HepG2 (cell line): ENCODE measurements around the gene ZNRF3. TPM values are rescaled to one million over a fixed set of nuclear protein-coding genes. Genes with fewer than 3 reads are reported as not detected.

Experiments
- ATAC-seq: fragments of 200-7000 bp; cut with Tn5 transposase; 3 replicates; pipeline ENCODE4 v1.9.1; 2020; ENCODE audit warnings: mild to moderate bottlenecking, moderate library complexity
- BruUV-seq: library from RNA; stranded (reverse); fragments of 400-500 nt; replicated peaks from 2 replicates; lab custom pipeline; 2021; lab: Mats Ljungman, UMichigan
- CTCF ChIA-PET: fragments of 300-600 bp; formaldehyde crosslinking; extraction: SDS; loops from one replicate; lab custom pipeline; 2021; ENCODE audit warnings: low total read pairs, inconsistent platforms, low intra/inter-chr PET ratio; lab: Yijun Ruan, JAX
- POLR2A ChIA-PET: fragments of 350-600 bp; sonication (Branson Sonifier 250); formaldehyde crosslinking; loops from one replicate; lab custom pipeline; 2020; ENCODE audit warnings: antibody characterized with exemption, inconsistent platforms; lab: Yijun Ruan, JAX
- DNase-seq: peaks from one replicate; pipeline ENCODE4 v3.0.0-alpha.2; 2015; ENCODE audit warnings: low spot score
- FAIRE-seq: peaks from 3 replicates; lab custom pipeline; 2011; peaks lifted over from hg19 to GRCh38; lab: Jason Lieb, UNC
- H2AFZ ChIP-seq: one replicate; pipeline ENCODE4 v1.6.1; 2011; ENCODE audit warnings: low read length, inconsistent platforms
- H3K27ac ChIP-seq: fragments of 300-600 bp; 3 replicates; pipeline ENCODE4 v1.8.0; 2011; ENCODE audit warnings: mixed run types, mild to moderate bottlenecking, mixed read lengths, low read length, inconsistent platforms; ENCODE audit not compliant: insufficient read depth; ENCODE audit errors: extremely low read length
- H3K27me3 ChIP-seq, 2 experiments: fragments of 200-600 bp in 1 of 2; 2 replicates in 1 of 2; 3 replicates in 1 of 2; pipeline versions ENCODE4 v1.6.0 to v1.8.0; 2011; ENCODE audit warnings: low read length in 2 of 2, mild to moderate bottlenecking in 2 of 2, moderate library complexity in 2 of 2, inconsistent platforms in 1 of 2; ENCODE audit not compliant: insufficient read depth in 2 of 2, control insufficient read depth in 1 of 2
- H3K36me3 ChIP-seq, 2 experiments: fragments of 200-600 bp in 1 of 2; replicated peaks in 1 of 2; 2 replicates in 1 of 2; 3 replicates in 1 of 2; pipeline versions ENCODE4 v1.5.1 to v1.8.0; 2011; ENCODE audit warnings: low read length in 2 of 2, inconsistent platforms in 1 of 2; ENCODE audit not compliant: insufficient read depth in 2 of 2, control insufficient read depth in 1 of 2
- H3K4me1 ChIP-seq: 2 replicates; pipeline ENCODE4 v1.5.1; 2012; ENCODE audit warnings: low read length, inconsistent platforms; ENCODE audit not compliant: insufficient read depth
- H3K4me2 ChIP-seq: 2 replicates; pipeline ENCODE4 v1.6.0; 2011; ENCODE audit warnings: low read depth, low read length, inconsistent platforms
- H3K4me3 ChIP-seq, 3 experiments: fragments of 200-600 bp in 1 of 3; sonication (generic), shearing (Covaris generic) in 1 of 3; replicated peaks in 1 of 3; 2 replicates each; pipeline ENCODE4 v1.5.1; 2011 to 2016; ENCODE audit warnings: low read length in 3 of 3, inconsistent platforms in 2 of 3, low read depth in 2 of 3, mild to moderate bottlenecking in 2 of 3, control low read depth in 1 of 3, mixed read lengths in 1 of 3; ENCODE audit not compliant: insufficient read depth in 1 of 3
- H3K79me2 ChIP-seq: one replicate; pipeline ENCODE4 v1.6.1; 2011; ENCODE audit warnings: low read length, inconsistent platforms; ENCODE audit not compliant: insufficient read depth
- H3K9ac ChIP-seq: 2 replicates; pipeline ENCODE4 v1.6.0; 2011; ENCODE audit warnings: mild to moderate bottlenecking, low read depth, low read length, inconsistent platforms; ENCODE audit not compliant: insufficient read depth
- H3K9me3 ChIP-seq: 2 replicates; pipeline ENCODE4 v1.5.1; 2012; ENCODE audit warnings: mild to moderate bottlenecking, low read length
- H4K20me1 ChIP-seq: 2 replicates; pipeline ENCODE4 v1.6.0; 2011; ENCODE audit warnings: inconsistent platforms, mild to moderate bottlenecking, low read length, moderate library complexity; ENCODE audit not compliant: insufficient read depth
- CENPT ChIP-seq: sonication (generic); formaldehyde crosslinking; IDR thresholded peaks from 2 replicates; pipeline ENCODE4 v1.8.0; 2022; ENCODE audit warnings: low read depth, mild to moderate bottlenecking, moderate library complexity, missing genetic modification reagents
- EZH2 ChIP-seq: conservative IDR thresholded peaks from 2 replicates; pipeline ENCODE4 v1.6.1; 2012; ENCODE audit warnings: mild to moderate bottlenecking, low read depth, low read length, moderate library complexity
- GZF1 ChIP-seq: sonication (generic); formaldehyde crosslinking; IDR thresholded peaks from 2 replicates; pipeline ENCODE4 v1.5.1; 2020; ENCODE audit warnings: mild to moderate bottlenecking, missing genetic modification reagents
- IKZF4 ChIP-seq: sonication (generic); formaldehyde crosslinking; IDR thresholded peaks from 2 replicates; pipeline ENCODE4 v1.5.1; 2020; ENCODE audit warnings: borderline replicate concordance, mild to moderate bottlenecking, low read depth, missing genetic modification reagents; ENCODE audit errors: not compliant biosample characterization
- IRX3 ChIP-seq: sonication (generic); formaldehyde crosslinking; IDR thresholded peaks from 2 replicates; pipeline ENCODE4 v1.8.1; 2023; ENCODE audit warnings: mild to moderate bottlenecking, low read depth, missing genetic modification reagents, borderline replicate concordance
- NFYB ChIP-seq: sonication (generic); formaldehyde crosslinking; IDR thresholded peaks from 2 replicates; pipeline ENCODE4 v1.4.0; 2020; ENCODE audit warnings: missing genetic modification reagents
- RBAK ChIP-seq: sonication (generic); formaldehyde crosslinking; IDR thresholded peaks from 2 replicates; pipeline ENCODE4 v1.5.1; 2020; ENCODE audit warnings: mild to moderate bottlenecking, missing genetic modification reagents
- SPEN ChIP-seq: sonication (generic); formaldehyde crosslinking; IDR thresholded peaks from 2 replicates; pipeline ENCODE4 v1.5.1; 2020; ENCODE audit warnings: low read depth, mild to moderate bottlenecking, missing genetic modification reagents
- ZMAT5 ChIP-seq: sonication (generic); formaldehyde crosslinking; IDR thresholded peaks from 2 replicates; pipeline ENCODE4 v1.5.0; 2020; ENCODE audit warnings: mild to moderate bottlenecking, low read depth, missing genetic modification reagents, borderline replicate concordance
- ZNF7 ChIP-seq: IDR thresholded peaks from 2 replicates; pipeline ENCODE4 v1.6.1; 2016; ENCODE audit warnings: missing biosample characterization, missing genetic modification reagents
- WGBS: methylation state at CpG from one replicate; pipeline ENCODE4 v1.1.6; 2017; ENCODE audit warnings: low lambda C conversion rate; 5-methylcytosine and 5-hydroxymethylcytosine counted together
- in situ Hi-C: cut with HindIII; loops from 2 replicates; pipeline ENCODE4 v1.10.0; 2017; ENCODE audit warnings: low pct_unique_long_range_greater_than_20kb; ENCODE audit not compliant: extremely low pct_ligation_motif_present
- intact Hi-C: fragments of 100-400 bp; cut with micrococcal nuclease; formaldehyde crosslinking; loops from one replicate; pipeline ENCODE4 v1.10.0; 2022; ENCODE audit not compliant: unreplicated experiment
- polyA plus RNA-seq, 8 experiments: library from polyadenylated mRNA; depleted of rRNA in 3 of 8; stranded (reverse) in 7 of 8; unstranded in 1 of 8; fragments of >200 nt; fragmentation: Illumina TruSeq in 4 of 8; extraction: Trizol in 4 of 8; gene quantifications; 2 replicates each; pipeline versions ENCODE4 v1.2.1 to v1.2.3, GENCODE V29; 2011 to 2016; ENCODE audit warnings: low read depth in 4 of 8, missing spikeins in 1 of 8, mixed read lengths in 1 of 8; ENCODE audit not compliant: insufficient read depth in 1 of 8
- total RNA-seq, 5 experiments: library from RNA; depleted of rRNA; stranded (reverse); fragments of >200 nt; fragmentation: Illumina TruSeq; extraction: Trizol; gene quantifications; 2 replicates each; pipeline ENCODE4 v1.2.3, GENCODE V29; 2016; ENCODE audit warnings: low read depth in 1 of 5
- TF ChIP-seq, protein P1 (sequence below): sonication (generic); formaldehyde crosslinking; IDR thresholded peaks from 2 replicates; pipeline ENCODE4 v1.4.0; 2020; ENCODE audit warnings: missing genetic modification reagents
- TF ChIP-seq, protein P2 (sequence below): IDR thresholded peaks from 2 replicates; pipeline ENCODE4 v1.6.1; 2016; ENCODE audit warnings: missing genetic modification reagents, missing compliant biosample characterization

Gene ZNRF3
- total and polyA plus RNA-seq, 2 of the 13 experiments (the other 11 are each of a cell fraction or from before 2014, with no cell fraction given) = 20.3 to 36.7 TPM

- 89% methylated on average over 3 of the region's 3 CpGs for WGBS
- Histone ChIP-seq H3K4me3 (no peak overlapping the region), H3K27ac (no peak overlapping the region), H3K27me3 (no peaks in the 10 kb centered on the region), H3K4me1 (peaks cover 85% of the 10 kb centered on the region), H2AFZ (no peak overlapping the region), H3K36me3 (peaks cover 5 to 25% of the 10 kb centered on the region in 2 experiments), H3K9me3 (no peaks in the 10 kb centered on the region), H4K20me1 (peaks cover 19% of the 10 kb centered on the region), H3K79me2 (peaks cover 95% of the 10 kb centered on the region), H3K9ac (no peak overlapping the region), H3K4me2 (no peak overlapping the region)
- TF ChIP-seq, protein P1, sequence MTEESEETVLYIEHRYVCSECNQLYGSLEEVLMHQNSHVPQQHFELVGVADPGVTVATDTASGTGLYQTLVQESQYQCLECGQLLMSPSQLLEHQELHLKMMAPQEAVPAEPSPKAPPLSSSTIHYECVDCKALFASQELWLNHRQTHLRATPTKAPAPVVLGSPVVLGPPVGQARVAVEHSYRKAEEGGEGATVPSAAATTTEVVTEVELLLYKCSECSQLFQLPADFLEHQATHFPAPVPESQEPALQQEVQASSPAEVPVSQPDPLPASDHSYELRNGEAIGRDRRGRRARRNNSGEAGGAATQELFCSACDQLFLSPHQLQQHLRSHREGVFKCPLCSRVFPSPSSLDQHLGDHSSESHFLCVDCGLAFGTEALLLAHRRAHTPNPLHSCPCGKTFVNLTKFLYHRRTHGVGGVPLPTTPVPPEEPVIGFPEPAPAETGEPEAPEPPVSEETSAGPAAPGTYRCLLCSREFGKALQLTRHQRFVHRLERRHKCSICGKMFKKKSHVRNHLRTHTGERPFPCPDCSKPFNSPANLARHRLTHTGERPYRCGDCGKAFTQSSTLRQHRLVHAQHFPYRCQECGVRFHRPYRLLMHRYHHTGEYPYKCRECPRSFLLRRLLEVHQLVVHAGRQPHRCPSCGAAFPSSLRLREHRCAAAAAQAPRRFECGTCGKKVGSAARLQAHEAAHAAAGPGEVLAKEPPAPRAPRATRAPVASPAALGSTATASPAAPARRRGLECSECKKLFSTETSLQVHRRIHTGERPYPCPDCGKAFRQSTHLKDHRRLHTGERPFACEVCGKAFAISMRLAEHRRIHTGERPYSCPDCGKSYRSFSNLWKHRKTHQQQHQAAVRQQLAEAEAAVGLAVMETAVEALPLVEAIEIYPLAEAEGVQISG = no peak
- no peak for TF ChIP-seq ZMAT5 (CRISPR knock-in tag)
- no peak for TF ChIP-seq IRX3
- no peak for TF ChIP-seq IKZF4
- TF ChIP-seq CENPT (CRISPR knock-in tag) = no peak
- TF ChIP-seq ZNF7 (CRISPR knock-in tag) = no peak
- no peak for TF ChIP-seq SPEN
- TF ChIP-seq RBAK (CRISPR knock-in tag) = no peak
- TF ChIP-seq GZF1 (CRISPR knock-in tag) = no peak
- TF ChIP-seq, protein P2, sequence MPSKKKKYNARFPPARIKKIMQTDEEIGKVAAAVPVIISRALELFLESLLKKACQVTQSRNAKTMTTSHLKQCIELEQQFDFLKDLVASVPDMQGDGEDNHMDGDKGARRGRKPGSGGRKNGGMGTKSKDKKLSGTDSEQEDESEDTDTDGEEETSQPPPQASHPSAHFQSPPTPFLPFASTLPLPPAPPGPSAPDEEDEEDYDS (CRISPR knock-in tag) = no peak
- no peak for TF ChIP-seq NFYB (CRISPR knock-in tag)
- TF ChIP-seq EZH2 = no peak
- FAIRE-seq (no peak), ATAC-seq (no peak), DNase-seq (no peak)
- CTCF ChIA-PET = no interaction called here
- in situ Hi-C loops = no loop called here
- POLR2A ChIA-PET = no interaction called here
- BruUV-seq = no TSS peak
- intact Hi-C loops = no loop called here
Measured at GRCh38 chr22:28973352-28973751, 90.0 kb downstream of the ZNRF3 start.
